Right forelimb (tissue), 1 donor: ENCODE data around the gene IL11.
A peak's percentile ranks its signal among the peaks of the same experiment; 100 is the strongest.

Experiments
- DNase-seq: peaks from one replicate; pipeline ENCODE4 v3.0.0-alpha.2; 2018

Gene IL11

DNA sequence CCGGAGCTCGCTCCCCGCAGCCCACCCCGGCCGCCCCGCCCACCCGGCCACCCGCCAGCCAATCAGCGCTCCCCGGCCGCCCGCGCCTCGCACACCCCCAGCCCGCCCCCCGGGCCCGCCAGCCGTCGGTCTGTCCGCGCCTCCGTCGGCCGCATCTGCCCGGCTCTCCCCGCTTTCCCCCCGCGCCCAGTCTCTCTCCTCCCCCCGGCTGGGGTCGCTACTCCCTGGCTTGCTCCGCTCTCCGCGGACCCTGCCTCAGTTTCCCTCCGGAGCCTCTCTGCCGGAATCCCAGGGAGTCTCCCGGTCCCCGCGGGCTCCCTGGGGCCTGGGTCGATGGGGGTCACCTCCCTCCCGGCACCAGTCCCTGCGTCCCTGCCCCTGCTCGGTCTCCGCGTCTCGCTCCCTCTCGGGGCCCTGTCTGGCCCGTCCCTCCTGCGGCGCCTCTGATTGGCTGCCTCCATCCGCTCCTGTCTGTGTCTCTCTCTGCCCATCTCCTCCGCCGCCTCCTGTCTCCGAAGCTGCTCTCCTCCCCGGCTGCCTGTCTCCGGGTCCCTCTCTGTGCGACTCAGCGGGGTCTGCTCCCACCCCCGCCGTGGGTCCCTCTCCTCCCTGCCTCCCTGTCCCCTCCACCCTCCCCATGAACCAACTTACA is 484 bp downstream of the IL11 start:
- DNase-seq: no peak

DNA sequence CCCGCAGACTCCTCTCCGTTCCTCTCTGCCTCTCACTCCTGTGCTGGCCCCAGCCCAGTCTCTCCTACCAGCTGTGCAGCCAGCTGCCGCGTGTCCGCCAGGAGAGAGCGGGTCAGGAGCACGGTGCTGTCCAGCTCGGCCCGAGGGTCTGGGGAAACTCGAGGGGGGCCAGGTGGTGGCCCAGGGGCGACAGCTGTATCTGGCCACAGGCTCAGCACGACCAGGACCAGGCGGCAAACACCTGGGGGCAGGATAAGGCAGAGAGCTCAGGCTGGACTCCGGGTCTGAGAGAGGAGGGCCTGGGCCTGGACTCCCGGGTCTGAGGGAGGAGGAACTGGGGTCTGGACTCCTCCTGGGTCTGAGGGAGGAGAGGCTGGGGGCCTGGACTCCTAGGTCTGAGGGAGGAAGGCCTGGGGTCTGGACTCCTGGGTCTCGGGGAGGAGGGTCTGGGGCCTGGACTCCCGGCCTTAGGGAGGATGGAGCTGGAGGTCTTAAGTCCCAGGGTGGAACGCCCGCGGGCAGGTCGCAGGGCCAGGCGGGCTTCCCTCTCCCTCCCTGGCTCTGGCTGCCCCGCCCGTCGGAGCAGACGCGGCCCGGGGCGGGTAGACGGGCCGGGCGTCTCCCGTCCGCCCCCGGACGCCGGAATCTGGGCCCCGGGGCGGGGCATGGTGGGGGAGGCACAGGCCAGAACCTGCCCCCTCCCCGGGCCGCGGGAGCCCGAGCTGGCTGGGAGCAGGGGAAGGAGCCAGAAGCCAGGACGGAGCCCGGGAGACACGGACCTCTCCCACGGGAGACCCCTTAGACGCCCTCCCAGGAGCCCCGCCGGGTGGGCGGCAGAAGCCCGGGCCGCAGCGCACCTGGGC is 1.3 kb downstream of the IL11 start:
- DNase-seq: no peak

DNA sequence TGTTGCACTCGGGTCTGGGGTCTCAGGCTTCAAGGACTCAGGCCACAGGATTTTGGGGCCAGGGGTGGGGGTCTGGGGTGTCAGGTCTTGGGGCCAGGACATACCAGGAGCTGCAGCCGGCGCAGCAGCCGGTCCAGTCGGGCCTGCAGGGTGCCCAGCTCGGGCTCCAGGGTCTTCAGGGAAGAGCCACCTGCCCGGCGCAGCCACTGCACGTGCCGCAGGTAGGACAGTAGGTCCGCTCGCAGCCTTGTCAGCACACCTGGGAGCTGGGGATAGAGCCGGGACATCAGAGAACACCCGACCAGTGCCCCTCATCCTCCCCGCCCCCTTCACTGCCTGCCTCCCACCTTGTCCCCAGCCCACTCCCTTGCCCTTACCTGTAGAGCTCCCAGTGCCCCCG is 2.2 kb downstream of the IL11 start:
- no peak for DNase-seq

DNA sequence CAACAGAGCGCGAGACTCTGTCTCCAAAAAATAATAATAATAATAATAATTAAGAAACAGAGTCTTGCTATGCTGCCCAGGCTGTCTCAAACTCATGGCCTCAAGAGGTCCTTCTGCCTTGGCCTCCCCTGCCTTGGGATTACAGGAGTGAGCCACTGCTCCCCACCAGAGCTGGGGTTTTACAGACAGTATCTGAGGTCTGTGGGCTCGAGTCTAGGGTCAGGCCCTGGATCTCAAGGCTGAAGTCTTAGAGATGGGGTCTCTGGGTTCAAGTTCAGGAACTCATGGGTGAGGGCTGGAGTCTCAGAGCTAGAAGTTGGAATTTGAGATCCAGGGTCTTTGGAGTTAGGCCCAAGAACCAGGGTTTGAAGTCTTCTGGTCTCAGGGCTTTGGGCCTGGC is 3.5 kb downstream of the IL11 start:
- DNase-seq: no peak

DNA sequence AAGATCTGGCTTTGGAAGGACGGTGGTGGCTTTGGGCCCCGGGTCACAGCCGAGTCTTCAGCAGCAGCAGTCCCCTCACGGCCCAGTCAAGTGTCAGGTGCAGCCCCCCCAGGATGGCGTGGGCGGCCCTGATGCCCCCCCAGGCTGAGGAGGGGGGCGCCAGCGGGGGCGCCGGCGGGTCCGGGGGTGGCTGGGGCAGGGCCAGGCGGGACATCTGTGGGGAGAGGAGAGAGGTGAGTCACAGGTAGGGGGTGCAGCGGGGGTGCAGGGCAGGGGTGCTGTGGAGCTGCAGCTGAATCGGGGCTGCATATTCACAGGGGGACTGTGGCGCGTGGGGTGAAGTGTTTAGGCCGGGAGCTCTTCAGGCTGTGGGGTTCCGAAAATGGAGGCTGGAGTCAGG is 4.3 kb downstream of the IL11 start:
- no peak for DNase-seq

DNA sequence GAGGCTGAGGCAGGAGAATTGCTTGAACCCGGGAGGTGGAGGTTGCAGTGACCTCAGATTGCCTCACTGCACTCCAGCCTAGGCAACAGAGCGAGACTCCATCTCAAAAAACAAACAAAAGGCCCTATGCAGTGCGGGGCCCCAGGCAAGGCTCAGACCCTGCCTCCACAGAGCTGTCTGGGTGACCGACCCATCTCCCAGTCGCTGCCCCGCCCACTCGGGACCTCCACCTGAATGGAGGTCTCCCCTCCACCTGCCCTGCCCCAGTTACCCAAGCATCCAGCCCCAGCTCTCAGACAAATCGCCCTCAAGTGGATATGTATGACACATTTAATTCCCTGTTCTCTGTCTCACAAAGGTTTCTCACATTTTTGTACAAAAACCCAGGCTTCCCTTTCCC is 5.0 kb downstream of the IL11 start:
- no peak for DNase-seq

DNA sequence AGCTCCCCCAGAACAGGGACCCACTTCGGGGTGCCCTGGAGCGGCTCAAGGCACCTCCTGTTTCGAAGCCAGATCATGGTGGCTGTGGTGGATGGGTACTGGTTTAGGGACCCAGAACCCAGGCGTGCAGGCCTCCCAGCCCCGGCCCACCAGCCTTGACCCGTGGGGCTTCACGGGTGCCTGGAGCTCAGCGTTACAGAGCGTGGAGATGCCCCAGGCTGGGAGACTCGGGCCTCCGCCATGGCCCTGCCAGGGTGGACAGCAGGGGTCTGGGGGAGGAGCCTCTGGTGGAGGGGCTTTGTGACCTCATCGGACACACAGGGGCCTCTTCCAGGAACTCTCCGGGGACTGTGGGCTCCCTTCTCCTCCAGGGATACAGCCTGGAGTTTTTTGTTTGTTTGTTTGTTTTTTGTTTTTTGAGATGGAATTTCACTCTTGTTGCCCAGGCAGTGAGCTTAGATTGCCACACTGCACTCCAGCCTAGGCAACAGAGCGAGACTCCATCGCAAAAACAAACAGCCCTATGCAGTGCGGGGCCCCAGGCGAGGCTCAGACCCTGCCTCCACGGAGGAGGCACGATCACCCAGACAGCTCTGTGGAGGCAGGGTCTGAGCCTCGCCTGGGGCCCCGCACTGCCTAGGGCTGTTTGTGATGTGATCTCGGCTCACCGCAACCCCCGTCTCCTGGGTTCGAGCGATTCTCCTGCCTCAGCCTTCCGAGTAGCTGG is 7.1 kb downstream of the IL11 start, which contains the start of gene GARIN5B:
TSS of gene GARIN5B (minus strand) at position 271 of the 727 bp plus-strand sequence. CDS start at position 77, 194 bp downstream.
- no peak for DNase-seq

DNA sequence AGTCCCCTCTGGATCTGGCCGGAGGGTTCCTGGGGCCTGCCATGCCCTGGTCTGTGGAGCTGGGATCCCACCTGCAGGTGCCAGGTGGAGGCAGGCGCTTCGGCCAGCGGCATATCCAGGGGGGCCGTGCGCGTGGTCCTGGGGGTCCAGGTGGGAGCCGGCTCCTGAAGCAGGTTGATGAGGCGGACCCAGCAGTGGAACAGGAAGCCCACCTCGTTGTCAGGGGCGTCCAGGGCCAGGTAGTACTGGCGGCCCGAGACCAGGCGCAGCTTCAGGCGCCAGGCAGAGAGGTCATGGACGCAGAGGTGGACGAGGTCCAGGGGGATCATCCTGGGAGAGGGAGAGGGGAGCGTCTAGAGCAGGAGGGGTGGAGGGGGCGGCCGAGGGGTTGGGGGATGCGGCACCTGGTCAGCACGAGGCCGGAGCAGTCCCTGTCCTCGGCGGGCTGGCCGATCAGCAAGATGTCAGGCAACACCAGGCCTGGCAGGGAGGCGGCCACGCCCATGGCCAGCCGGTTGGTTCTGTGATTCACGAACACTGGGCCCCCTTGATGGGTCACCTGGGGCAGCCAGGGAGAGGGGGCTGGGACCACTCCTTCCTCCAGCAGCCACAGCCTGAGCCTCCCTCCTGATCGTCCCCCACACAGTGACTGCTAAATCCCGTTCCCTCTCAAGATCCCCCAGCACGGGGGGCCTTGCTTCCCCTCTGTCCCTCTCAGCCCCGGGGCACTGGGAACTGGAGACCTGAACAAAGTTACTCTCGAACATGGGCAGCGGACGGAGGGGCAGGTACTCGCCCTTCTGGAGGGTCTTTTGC is 7.9 kb downstream of the IL11 start:
- DNase-seq: no peak

DNA sequence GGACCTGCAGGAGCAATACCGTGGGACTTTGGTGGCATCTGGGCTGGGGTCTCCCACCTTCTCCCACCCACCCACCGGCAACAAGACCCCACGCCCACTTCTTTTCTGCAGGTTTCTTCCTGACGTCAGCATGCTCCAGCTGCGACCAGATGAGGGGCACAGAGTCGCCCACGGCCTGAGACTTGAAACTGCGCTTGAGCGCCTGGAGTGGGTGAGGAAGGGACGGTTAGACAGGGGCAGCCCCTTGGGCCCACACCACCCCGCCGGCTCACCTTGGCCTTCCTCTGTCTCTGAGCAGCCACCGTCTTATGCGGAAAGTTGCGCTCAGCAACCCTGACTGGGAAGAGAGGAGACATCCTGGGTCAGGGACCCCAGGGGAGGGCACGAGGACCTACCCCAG is 9.4 kb downstream of the IL11 start:
- DNase-seq: no peak

DNA sequence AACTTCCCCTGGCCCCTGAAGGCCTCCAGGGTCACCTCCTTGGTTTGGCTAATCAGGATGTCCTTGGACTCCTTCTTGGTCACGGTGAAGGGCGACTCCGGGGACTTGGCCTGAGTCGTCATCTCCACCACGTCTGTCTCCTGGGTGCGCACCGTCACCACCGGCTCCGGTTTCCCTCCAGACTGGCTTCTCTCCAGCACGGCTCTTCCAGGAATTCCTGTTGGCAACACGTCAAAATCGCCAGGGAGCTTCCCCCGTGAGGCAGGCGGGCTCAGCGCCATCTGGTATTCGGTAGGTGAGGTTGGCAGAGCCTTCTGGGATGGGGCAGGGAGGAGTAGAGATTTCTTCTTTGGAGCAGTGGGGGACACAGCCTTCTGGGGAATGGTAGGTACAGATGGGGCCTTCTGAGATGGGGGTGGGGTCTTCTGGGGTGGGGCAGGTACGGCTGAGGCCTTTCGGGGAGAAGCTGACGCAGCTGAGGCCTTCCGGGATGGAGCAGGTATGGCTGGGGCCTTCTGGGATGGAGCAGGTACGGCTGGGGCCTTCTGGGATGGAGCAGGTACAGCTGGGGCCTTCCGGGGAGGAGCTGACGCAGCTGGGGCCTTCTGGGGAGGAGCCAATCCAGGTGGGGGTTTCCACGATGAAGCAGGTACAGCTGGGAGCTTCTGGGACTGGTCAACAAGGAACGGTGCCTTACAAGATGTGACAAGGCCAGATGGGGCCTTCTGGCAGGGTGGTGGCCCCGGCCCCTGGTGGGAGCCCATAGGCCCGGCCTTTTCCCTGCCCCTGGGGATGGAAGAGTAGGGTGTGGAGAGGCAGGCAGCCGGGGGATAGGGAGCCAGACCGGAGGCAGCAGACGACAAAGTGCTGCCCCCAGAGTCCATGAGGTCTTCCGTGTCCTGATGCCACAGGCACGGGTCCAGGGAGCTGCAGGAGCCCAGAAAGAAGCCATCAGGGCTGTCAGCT is 11.0 kb downstream of the IL11 start:
- DNase-seq: no peak

DNA sequence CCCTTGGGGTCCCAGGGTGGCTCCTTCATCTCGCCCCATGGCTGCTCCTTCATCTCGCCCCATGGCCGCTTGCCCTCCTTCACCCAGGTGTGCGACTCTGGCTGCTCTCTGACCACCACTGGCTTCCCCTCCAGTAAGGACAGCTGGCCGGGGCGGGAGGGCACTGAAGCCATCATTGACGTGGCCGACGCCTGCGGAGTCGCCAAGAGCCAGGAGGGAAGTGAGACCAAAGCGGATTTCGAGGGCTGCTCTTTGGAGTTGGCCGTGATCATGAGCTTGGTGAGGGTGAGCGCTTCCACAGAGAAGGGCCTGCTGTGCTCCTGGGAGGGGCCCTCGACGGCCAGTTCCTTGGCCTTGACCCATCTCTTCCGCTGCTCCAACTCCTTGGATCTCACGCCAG is 11.8 kb downstream of the IL11 start:
- DNase-seq: no peak

DNA sequence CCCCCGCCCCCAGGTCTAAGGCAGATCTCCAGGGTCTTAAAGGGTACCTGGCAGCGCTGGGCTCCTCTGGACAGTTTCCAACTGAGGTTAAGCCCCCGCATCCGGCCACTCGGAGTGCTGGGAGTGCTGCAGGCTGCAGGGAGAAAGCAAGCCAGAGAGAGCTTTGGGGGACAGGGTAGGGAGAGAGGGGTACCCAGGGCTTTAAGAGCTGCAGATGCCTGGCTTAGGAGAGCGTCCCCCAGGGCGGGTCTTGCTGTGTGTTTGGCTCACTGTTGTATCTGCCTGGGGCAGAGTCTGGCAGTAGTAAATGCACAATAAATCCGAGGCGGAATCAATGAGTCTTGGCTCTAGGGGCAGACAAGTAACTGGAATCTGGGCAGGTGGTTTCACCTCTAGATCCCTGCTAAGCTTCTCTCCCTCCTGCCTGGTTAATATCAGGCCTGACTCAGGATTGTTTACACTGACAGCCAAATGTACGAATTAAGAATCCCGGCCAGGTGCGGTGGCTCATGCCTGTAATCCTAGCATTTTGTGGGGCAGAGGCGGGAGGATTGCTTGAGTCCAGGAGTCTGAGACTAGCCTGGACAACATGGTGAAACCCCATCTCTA is 14.9 kb downstream of the IL11 start:
- no peak for DNase-seq

DNA sequence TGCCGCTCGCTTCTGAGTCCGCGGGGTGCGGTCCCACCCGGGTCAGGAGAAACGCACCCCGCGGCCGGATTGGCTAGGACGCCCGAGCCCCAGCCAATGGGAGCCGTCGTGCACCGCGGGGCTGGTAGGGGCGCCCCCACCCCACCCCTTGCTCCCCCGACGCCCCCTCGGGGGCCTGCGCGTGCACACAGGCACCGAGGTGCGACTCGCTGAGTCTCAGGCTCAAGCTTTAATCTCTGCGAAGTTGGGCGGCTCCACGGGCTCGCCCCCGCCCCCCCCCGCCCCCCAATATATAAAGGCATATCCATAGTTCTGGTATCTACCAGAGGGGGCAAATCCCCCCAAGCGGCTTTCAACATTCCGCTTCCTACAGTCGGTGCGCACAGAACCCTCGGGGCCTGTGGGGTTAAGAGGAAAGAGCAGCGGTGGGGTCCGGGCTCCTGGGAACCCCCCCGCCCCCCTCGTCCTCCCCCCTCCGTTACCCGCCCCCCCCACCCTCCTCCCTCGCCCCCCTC is 15.5 kb downstream of the IL11 start, which contains the start of gene COX6B2:
TSS of gene COX6B2 (minus strand) at position 22 of the 515 bp plus-strand sequence. CDS start 198 bp downstream, outside the sequence.
- no peak for DNase-seq

DNA sequence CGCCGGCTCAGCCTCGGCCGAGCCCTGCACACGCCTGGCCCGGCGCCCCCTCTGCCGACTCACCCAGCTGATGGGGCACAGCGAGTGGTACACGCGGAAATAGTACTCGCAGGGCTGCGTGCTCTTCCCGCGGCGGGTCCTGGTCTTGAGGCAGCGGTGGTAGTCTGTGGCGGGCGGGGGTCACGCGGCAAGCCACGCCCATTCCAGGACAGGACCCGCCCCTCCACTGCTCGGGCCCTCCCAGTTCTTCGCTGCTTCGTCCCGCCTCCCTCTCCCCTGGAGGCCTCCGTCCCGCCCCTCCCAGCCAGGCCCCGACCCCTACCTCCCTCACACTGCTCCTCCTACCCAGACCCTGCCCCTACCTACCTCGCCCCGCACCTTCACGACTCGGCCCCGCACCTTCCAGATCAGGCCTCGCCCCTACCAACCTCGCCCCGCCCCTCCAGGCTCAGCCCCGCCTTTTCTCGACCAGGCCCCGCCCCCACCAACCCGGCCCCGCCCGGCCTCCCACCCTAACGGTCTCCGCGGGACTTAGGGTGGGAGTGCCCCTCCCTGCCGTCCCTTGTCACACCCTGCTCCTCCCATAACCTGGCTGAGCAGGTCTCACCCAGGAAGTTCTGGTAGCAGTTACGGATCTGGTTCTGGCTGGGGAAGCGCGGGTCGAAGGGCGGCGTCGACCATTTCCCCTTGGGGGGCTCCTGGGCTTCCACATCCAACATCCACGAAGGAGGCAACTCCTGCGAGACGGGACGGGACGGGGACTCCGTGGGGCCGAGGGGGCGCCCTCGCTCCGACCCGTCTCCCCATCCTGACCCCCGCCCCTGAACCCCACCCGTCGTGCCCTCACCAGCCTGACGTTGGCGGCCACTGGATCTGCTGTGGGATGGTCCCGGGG is 16.2 kb downstream of the IL11 start:
- no peak for DNase-seq

DNA sequence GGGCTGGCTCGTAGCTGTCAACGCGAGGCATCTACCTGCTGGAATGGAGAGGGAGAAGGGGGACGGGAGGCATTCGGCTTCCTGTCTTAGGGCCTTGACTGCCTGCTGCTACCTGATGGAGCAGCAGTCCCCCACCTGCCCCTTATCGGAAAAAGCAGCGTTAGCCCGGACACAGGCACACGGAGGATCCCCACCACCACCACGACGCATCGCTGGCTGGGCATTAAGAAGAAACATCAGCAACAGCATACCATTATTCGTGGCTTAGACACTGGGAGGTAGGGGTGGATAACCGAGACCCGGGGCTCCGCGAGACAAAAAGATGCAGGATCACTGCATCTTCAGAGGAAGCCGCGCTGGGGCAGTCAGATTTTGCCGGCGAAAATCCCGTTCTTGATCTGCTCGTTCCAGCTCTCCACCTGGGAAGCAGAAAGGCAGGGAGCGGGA is 16.9 kb downstream of the IL11 start:
- no peak for DNase-seq

DNA sequence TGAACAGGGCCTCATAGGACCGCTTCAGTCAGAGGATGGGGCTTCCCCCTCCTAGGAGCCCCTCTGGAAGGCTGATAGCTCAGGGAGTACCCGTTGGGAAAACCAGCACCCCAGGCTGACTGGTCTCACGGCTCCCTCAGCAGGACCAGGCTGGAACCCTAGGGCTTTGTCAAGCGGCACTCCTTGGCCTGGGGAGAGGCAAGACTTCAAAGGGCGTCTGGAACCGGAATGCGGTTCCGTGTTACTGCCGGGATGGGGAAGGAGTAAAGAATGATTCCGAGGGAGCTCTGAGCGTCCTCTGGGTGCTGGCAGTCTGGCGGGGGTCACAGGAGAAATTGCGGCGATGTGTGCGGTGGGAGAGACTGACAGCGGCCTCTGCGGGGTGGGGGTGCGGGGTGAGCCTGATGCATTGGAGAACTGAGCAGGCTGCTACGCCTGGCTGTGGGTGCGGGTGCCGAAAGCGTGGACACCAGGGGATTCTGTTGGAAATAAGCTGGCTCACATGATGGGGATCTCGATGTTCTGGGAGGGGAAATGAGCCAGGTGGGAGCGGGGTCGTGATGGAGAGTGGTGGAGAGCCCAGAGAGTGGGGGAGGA is 17.6 kb downstream of the IL11 start:
- no peak for DNase-seq

DNA sequence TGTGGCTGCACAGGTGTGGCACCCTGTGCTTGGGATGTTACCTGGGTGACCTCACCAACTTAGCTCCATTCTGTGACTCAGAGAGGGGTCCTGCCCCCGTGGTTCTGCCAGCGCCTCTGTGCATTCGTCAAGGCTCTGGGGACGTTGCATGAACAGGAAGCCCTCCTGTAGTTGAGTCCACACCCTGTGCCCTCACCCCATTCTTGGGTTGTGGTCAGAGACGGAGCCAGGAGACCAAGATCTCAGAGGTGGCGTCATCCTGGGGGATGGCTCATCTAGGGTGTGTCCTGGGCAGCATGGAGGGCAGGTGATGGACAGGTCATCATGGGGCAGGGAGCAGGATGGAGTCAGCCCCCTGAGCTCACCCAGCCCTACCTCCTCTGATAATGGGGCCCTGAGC is 18.2 kb downstream of the IL11 start:
- no peak for DNase-seq

DNA sequence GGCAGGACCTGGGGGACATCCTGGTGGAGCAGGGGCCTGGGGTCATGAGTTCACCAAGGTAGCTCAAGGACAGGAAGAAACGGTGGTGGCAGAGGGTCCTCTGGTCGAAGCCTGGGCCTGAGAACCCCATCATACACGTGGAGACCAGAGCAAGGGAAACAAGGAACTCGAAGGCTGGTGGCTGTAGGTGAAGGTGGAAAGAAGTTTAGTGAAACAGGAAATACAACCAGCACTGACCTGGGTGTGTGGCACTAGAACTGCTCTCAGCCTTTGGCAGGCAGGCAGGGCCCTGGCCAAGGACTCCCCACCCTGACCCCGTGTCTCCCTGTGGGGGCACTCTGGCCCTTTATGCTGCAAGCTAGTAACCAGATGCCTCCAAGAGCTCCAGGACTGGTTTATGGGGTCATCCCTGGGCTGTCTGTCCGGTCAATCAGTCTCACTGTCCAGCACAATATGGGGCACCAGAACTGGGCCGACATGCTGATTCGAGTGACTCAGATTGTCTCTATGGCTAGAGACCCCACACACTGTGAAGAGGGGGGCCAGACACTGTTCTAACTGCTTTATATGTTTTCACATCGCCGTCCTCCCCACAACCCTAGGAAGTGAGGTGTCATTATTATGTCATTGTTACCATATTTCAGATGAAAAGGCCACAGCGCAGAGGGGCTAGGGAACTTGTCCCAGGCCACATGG is 19.5 kb downstream of the IL11 start:
- peak; percentile 31 for DNase-seq
